IPS DF 19.7 (cell line): ENCODE measurements around the gene UNC79.

Experiments used
- DNase-seq: peaks from one replicate; pipeline ENCODE4 v3.0.0-alpha.2; 2013; ENCODE audit warnings: low read depth, low spot score

The UNC79 gene

DNA sequence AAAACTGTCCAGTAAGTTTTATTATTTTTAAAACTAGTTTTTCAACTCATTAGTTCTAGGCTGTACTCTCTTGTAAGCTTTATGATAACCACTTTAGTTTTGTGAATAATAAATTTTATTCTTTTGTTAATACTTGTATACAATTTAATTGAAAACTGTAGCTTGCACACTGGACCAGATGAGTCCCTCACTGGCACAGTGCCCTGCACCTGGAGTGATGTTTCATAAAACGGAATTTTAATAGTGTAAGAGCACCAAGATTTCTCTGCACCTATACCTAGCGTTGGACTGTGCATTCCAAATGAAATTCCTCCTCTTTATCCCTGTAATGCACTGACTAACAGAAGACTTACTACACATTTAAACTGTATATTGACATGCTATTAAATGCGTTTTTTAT, 276.7 kb downstream of the UNC79 start:
- no peak for DNase-seq

DNA sequence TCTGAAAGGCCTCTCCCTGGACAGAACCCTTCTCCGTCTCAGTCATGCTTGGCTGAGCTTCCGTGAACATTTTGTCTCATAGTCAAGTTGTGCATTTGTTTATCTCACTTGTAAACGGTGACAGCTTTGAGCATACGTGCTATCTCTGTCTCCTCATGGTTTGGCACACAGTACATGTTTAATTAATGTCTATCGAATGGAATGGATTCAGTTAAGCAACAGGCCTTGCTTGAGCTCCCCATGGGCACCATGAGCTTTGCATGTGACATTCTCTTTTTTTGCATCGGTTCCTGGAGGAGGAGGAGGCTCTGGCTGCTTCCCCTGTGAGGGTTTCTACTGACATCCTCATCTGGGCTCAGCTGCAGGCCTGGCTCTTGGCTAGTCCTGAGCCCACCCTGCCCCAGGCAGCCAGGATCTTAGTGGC, 277.6 kb downstream of the UNC79 start:
- DNase-seq: no peak

DNA sequence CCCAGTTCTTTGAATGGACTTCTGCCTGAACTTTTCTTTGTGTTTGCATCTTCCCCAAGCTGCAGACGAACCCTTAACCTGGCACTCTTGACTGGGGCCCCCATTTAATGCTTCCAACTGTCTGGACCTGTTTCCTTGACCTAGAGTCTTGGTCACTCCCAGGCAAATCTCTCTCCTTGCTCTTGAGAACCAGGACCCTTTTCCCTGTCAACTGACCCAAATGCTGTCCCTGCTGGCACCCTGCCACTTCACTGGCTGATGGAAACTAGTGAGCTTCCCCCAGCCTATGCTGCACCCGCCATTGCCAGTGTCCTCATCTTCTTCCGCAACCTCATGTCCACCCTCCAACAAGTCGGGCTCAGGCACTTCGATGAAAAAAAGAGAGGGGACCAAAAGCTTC, 278.1 kb downstream of the UNC79 start:
- no peak for DNase-seq

DNA sequence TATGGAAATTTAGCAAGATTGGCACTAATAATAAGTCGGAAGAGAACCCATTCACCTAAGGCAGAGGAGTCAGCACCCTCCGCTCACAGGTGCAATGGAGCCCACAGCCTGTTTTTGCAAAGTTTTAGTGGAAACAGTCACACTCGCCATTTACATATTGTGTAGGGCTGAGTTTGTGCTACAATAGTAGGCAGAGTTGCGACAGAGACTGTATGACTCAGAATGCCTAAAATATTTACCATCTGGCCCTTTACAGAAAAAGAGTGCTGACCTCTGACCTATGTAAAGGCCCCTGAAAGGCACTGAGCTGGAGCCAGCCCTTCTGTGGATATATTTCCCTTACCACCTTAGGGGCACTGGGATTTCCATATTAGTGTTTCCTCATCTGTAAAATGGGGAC, 278.5 kb downstream of the UNC79 start:
- DNase-seq: no peak

DNA sequence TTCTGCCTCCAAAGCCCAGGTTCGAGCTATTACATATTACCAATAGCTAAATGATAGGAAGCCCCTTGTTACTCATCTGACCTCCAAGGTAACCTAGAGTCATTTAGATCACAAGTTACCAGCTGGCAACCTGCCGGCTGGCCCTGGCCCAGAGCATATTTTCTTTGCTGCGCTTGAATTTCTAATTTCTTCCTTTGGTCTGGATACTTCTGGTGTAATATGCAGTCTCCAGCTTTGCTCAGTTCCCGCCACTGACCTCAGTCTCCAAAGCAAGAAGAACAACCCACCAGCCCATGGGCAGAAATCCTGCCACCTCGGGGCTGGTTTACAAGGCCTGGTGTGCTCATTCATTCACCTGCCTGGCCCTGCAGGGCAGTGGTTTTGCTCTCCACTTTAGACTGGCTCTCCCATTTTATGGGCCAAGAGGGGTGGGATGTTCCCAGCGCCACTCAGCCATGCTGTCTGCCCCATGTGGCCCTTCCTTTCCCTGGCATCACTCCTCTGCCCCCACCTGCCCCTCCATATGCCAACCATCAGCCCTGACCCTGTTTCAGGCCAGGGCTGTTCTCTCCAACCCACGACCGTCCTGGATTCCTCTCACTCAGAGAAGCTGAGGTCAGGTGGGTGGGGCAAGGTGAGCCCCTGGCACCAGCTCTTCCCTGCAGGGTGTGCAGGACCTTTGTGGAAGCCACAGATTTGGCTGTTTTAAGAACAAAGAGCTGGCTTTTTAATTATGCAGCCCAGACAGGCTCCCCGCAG, 281.5 kb downstream of the UNC79 start:
- no peak for DNase-seq

DNA sequence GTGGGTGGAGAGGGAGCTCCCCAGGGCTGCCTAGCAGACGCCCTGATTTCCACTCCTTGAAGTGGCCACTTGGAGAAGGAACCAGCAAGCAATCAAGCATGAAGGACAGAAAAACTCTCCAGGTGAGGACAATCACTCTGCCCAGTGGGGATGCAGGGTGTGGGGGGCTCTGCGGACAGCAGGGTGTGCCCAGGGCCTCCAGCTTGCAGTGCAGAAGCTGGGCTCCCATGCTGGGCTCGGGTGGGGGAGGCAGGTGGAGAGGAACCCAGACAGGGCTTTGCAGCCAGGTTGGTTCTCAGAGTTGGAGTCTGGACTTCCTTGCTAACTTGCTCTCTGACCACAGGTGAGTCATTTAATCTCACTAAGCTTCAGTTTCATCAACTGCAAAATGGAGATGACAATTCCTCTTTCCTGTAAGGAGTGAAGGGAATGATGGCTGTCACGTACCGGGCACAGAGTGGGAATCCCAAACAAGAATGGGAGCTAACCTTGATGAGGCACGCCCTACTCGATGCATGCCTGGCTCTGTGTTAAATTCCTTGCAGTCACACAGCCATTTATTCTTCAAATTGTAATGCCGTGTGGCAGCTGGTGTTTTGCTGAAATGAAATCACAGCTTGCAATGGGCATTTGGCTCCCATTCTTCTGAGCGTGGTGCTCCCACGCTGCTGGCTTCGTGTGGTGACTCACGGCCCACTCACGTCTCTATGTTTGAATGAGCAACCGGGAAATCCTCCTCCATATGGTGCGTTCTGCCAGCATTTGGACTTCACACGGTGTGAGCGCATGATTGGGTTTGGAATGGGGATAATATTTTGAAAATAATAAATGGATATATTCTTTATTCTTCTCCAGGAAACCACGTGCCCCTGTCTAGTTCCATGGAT, 282.3 kb downstream of the UNC79 start:
- no peak for DNase-seq

DNA sequence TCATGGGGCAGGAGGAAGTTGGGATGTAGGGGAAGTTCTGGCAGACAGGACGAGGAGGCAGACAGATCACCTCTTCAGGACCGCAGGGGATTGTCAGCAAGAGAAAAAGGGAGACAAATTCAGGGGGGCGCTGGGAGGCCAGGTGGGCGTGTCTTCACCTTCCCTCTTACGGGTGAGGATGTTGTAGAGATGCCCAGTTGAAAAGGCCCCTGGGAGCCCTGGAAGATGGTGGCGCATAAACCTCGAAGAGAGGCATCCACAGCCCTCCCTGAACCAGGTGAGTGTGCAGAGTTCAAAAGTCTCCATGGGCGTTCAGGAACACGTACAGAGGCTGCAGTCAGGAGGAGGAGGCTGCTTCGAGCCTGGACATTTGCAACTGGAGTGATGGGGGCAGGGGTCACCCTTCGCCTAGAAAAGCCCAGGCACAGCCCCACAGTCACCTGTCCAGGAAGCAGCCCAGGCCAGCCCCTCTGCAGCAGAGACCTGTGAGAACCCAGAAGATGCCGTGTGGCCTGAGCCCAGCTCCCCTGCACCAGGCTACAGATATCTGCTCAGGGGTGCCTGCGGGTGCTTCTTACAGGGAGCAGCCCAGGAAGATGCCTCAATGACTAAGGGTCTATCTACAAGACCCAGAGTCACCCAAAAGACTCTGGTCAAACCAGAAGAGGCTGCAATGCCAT, 283.1 kb downstream of the UNC79 start:
- DNase-seq: no peak

DNA sequence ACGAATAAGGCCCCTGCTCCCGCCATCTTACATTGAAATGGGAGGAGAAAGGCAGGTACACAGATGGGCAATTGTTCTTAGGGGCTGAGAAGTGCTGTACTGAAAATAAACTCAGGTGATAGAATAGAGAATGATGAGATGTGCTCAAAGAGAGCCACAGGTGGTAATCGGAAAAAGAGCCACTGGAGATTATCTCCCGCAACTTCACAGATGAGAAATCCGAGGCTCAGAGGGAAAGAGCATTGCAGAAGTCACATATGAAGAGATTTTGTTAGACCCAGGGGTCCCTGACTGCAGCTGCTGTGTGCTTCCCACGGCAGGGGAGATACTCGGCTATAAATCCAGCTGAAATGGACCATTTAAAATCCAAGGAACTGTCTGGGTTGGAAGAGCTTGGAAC, 283.9 kb downstream of the UNC79 start:
- DNase-seq: no peak

DNA sequence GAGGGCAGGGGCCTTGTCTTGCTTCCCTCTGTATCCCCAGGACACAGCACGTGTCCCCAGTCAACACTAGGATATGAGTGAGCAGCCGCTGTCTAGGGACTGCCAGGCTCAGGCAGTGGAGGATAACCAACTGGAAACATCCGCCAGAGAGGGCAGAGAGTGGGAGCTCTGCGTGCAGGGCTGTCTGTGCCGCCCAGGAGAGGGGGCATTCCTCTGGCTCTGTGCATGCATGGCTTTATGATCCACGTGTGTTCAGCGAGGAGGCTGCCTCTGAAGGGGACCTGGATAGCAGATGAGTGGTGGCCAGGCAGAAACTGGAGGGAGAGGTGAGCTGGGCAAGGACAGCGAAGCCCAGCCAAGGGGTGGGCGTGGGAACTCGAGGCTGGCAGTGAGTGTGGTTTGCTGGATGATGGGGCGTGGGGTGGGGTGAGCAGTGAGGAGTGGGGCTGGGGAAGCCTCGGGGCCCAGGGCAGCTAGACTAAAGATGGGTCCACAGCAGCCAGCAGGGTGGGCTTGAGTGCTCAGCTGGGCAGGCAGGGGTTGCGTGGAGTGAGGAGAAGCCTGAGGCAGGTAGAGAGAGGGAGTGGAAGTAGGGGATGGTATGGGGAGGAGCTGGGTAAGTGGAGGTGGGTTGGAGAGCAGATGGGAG, 284.7 kb downstream of the UNC79 start:
- no peak for DNase-seq

DNA sequence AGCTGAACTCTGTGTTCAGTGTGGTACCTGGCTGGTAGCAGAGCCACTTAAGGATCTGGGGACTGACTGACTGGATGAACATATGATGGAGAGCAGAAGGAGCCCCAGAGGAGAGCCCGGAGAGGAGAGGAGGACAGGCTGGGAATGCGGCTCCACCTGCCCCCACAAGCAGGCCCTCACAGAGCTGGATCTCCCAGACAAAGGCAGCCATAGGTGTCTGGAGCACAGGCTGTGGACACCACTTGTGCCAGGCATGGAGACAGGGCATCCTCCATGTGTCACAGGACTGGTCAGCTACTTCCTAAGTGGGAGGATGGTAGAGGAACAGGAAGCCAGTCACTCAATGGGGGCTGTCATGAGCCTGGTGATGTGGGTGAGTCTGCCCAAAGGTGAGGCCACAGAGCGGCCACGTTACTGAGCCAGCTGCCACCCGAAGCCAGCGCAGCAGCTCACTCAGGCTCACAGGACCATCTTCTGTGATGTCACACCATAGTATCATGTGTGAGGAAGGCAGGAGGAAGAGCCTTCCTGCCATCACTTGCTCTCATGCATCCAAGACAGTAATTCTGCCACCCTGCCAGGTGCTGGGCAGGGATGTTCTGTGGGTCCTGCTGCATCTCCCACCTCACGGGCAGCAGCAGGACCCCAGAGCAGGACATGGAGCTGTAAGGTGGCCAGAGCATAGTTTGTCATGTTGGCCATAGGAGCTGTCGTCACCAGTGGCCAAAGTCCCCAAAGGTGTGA, 285.4 kb downstream of the UNC79 start:
- no peak for DNase-seq

DNA sequence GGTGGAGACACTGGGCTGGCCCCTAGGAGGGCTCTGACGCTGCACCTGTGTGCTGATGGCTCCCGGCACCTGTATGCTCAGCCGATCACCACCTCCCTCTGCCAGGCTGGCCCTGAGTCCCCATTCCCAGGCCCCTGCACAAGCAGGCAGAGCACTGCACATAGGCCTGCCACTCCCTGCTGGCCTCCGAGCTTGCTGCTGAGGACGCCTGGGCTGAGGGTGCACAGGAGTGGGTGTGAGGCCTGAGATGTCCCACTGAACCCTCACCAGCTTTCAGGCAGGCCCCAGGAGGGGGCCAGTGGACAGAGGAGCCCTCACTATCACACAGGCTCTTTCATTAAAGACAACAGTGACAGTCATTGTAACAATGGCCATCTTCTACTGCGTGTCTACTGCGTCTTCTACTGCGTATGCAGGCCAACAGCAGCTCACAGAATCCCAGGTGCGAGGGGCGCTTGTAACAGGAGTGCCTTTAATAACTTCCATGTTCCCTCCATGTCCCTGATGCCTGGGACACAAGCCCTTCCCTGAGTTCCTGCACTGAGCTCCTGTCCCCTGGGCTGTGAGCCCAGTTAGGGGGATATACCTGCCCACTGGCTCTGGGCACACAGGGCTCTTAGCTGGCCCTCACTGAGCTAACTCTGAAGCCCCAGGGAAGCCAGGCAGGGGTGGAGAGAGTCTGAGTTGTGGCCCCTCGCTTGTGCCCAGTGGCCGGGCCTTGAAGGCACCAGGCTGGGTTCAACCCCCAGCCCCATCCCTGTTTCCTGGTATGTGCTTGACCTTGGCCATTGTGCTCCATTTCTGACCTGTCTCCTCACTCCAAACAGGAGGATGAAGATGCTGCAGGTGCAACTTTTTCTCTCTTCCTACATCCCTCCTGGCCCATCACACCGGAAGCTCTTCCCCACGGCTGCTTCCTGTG, 286.3 kb downstream of the UNC79 start:
- no peak for DNase-seq

DNA sequence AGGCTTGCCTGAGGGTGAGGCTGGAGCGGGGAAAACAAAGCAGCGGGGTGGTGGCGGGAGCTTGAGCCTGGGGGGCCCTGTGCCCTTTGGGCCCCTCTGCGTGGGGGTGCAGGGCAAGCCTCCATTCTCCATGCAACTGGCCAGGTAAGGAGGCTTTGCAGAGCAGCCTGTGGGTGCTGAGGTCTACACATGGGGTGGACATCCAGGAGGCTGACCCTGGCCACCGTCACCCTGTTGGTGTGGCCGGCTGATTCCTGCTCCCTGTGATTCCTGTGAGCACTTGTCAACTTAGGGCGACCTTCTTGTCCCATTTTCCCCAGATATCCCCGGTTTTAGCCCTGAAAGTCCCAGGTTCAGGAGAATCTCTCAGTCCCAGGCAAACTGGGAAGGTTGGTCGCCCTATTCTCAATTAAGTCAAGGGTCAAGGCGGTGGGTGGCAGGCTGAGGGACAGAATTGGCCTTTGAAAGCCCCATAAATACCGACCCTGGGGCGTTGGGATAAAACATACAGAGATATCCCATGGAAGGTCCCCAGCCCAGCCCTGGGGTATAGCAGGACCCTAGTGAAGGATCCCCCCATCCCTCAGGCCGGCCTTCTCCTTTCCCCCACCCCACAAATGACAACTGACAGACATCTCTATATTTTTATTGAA, 287.1 kb downstream of the UNC79 start:
- no peak for DNase-seq

DNA sequence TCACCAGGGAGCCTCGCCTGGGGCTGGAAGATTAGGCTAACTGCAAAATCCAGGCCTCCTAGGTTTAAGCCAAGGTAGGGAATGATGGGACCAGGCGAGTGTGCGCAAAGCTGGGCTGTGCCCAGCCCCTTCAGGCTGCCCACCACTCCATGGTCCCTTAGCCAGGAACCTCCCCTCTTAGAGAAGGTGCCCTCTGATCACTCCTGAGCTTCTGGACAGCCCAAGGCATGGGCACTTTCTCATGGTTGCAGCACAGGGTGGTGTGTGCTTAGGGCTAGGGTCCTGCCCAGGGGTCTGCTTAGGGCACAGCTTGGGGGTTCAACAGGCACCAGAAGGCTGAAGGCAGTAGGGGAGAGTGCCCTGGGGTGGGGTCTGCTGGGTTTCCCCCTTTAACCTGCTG, 288.5 kb downstream of the UNC79 start:
- DNase-seq: no peak

DNA sequence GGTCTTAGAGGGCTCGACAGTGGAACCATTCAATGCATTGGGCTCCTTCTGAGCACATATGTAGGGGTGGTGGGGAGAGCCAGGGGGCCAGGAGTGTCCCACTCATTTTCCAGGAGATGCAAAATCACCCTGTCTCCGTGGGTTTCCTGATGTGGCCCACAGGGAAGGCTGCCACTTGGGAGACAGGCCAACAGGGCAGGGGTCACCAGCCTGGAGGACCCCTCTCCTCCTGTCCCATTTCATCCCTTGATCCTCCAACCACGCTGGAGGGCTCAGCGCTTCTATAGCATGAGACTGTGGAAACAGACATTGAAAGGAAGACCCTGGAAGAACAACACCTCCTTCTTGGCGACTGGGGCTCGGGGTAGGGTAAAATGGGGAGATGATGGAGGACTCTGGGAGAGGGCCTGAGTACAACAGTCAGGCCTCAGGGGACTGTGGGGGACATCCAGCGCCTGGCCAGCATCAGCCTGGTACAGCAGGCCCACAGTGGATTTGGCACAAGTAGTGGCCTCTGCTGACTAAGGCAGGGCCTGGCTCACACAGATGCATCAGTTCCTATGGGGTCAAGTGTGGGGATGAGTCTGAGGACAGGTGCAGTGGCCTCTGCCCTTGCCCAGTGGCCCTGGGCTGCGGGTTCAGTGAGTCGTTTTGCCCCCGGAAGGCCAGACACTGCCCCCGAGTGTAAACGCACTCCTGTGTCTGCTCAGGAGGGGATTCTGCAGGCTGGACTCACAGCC, 289.5 kb downstream of the UNC79 start:
- no peak for DNase-seq

DNA sequence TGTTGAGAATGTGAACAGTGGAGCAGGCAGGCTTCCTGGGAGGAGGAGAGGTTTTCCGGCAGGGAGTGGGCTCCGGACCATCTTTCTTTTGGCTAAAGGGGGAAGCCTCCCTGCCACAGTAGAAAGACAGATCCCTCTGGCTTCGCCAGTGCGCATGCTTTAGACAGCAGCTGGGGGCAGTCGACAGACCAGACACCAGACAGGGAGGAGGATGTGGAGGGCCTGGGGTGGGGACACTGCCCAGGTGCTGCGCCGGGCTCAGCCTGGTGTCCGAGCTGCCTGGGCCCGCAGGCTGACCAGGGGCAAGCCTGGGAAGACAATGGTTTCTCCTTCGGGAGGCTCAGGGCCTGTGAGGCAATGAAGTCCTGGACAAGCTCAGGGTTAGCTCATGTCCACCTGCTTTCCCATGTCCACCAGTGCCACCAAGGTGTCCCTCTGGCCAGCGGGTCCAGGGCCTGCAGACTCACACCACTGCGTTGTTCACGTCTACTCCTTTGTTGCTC, 290.3 kb downstream of the UNC79 start:
- no peak for DNase-seq

DNA sequence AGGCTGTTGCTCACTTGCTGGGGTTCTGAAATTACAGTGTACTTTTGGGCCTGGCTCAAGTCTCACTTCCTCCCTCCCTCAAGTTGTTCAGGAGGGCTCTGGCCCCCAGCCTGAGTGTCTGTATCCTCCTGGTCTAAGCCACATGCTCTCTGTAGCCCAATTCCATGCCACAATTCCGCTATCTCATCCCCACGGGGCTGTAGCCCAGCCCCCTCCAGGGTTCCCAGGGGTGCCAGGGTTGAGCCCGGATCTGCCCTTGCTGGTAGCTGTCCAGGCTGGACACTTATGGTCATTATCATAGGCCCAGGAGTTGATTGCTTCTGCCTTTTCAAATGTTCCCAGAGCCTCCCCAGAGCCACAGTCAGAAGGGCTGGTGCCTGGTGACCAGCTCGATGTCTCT, 292.3 kb downstream of the UNC79 start:
- DNase-seq: no peak

DNA sequence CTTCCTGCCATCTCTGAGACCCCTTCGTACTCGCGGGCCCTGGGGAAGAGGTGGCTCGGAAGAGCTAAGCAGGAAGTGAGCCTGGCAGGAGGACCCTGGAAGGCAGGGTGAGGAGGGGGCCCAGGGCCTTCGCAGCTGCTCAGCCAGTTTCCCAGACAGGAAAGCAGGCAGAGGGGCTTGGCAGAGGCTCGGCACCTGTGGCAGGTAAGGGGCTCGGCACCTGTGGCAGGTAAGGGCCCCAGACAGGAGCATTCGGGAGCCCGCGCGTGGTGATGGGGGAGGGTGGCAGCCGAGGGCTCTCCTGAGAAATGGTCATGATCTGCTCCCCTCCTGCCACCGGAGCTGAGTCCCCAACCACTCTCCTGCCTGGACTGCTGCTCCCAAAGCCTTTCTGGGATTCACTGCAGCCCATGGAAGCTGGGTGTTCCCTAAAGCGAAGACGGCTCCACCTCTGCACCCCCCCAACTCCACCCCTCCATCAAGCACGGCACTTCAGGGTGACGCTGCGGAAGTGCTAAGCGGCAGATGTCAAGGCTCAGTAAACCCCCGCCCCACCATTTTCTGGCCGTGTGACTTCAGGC, 294.4 kb downstream of the UNC79 start:
- DNase-seq: no peak

DNA sequence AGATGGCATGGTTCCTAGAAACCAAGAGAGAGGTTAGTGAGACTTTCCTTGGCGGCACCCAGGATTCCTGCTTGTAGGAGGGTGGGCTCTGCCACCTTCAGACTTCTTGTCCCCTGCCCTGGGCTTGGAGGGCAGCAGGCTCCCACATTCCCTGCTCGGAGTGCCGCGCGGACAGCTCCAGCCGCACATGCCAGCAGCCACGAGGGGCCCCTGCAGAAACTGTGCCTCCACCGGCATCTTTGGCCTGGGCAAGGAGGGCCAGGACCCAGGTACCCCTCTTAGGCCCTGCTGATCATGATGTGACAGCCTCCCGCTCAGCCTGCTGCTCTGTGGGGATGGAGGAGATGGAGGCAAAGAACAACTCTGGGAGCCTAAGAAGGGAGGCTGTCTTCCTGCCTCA, 295.3 kb downstream of the UNC79 start:
- DNase-seq: no peak
